SK-N-SH (cell line): Measurements from ENCODE around the gene HSF5. TPM values are rescaled to one million over a fixed set of nuclear protein-coding genes. Genes with fewer than 3 reads are reported as not detected.

Experiments
- CTCF ChIA-PET: fragments of 300-600, 350-600 bp; formaldehyde crosslinking; extraction: SDS; loops from one replicate; lab custom pipeline; 2021; lab: Yijun Ruan, JAX
- POLR2A ChIA-PET: fragments of 350-600 bp; sonication (Branson Sonifier 250); formaldehyde crosslinking; extraction: SDS; loops from one replicate; lab custom pipeline; 2020; ENCODE audit warnings: antibody characterized with exemption, inconsistent platforms; lab: Yijun Ruan, JAX
- DNase-seq: peaks from one replicate; pipeline ENCODE4 v3.0.0; 2012
- H2AFZ ChIP-seq: fragments of 200-600 bp; sonication (generic); 2 replicates; pipeline ENCODE4 v1.8.1; 2016; ENCODE audit warnings: antibody characterized with exemption, mild to moderate bottlenecking, low read depth
- H3F3A ChIP-seq: fragments of 200-600 bp; sonication (generic); replicated peaks from 2 replicates; pipeline ENCODE3; 2016; ENCODE audit warnings: antibody characterized with exemption, mild to moderate bottlenecking; ENCODE audit not compliant: insufficient read depth
- H3K27ac ChIP-seq, 2 experiments: fragments of 200-500 bp in 1 of 2; fragments of 200-600 bp in 1 of 2; sonication (Bioruptor generic) in 1 of 2; sonication (generic), shearing (Covaris generic) in 1 of 2; 2 replicates each; pipeline versions ENCODE4 v1.5.1 to v1.6.1; 2014 to 2016; ENCODE audit warnings: low read depth in 2 of 2, inconsistent platforms in 1 of 2, low read length in 1 of 2, mild to moderate bottlenecking in 1 of 2, mixed read lengths in 1 of 2
- H3K27me3 ChIP-seq: fragments of 200-600 bp; sonication (generic), shearing (Covaris generic); 2 replicates; pipeline ENCODE4 v1.6.1; 2016; ENCODE audit warnings: mixed run types; ENCODE audit not compliant: insufficient read depth
- H3K36me3 ChIP-seq, 2 experiments: fragments of 200-500 bp in 1 of 2; fragments of 200-600 bp in 1 of 2; sonication (Bioruptor generic) in 1 of 2; sonication (generic) in 1 of 2; replicated peaks in 1 of 2; 2 replicates each; pipeline versions ENCODE3 to v1.5.1; 2014 to 2016; ENCODE audit warnings: low read length in 1 of 2, mild to moderate bottlenecking in 1 of 2; ENCODE audit not compliant: insufficient read depth in 2 of 2, control insufficient read depth in 1 of 2
- H3K4me1 ChIP-seq, 2 experiments: fragments of 200-500 bp in 1 of 2; fragments of 200-600 bp in 1 of 2; sonication (Bioruptor generic) in 1 of 2; sonication (generic), shearing (Covaris generic) in 1 of 2; 2 replicates each; pipeline versions ENCODE4 v1.5.1 to v1.6.1; 2014 to 2016; ENCODE audit warnings: low read depth in 1 of 2, low read length in 1 of 2, mixed run types in 1 of 2; ENCODE audit not compliant: insufficient read depth in 2 of 2, control insufficient read depth in 1 of 2
- H3K4me2 ChIP-seq: fragments of 200-600 bp; sonication (generic), shearing (Covaris generic); 2 replicates; pipeline ENCODE4 v1.6.1; 2017; ENCODE audit warnings: mixed run types
- H3K4me3 ChIP-seq, 2 experiments: fragments of 200-500 bp in 1 of 2; fragments of 200-600 bp in 1 of 2; sonication (Bioruptor generic) in 1 of 2; sonication (generic), shearing (Covaris generic) in 1 of 2; 2 replicates each; pipeline versions ENCODE4 v1.5.1 to v1.8.1; 2014 to 2016; ENCODE audit warnings: low read depth in 2 of 2, inconsistent platforms in 1 of 2, low read length in 1 of 2, mild to moderate bottlenecking in 1 of 2, mixed read lengths in 1 of 2, moderate library complexity in 1 of 2
- H3K79me2 ChIP-seq: fragments of 200-600 bp; sonication (generic); 2 replicates; pipeline ENCODE4 v1.8.1; 2017; ENCODE audit warnings: mild to moderate bottlenecking; ENCODE audit not compliant: insufficient read depth
- H3K9ac ChIP-seq: fragments of 200-600 bp; sonication (generic); 2 replicates; pipeline ENCODE4 v1.6.1; 2017; ENCODE audit warnings: mixed run types
- H3K9me2 ChIP-seq: fragments of 200-600 bp; sonication (generic); 2 replicates; pipeline ENCODE4 v1.6.1; 2017; ENCODE audit warnings: mixed run types
- H3K9me3 ChIP-seq: fragments of 200-600 bp; sonication (generic); 2 replicates; pipeline ENCODE4 v1.6.1; 2017; ENCODE audit warnings: mixed run types, mild to moderate bottlenecking, moderate library complexity
- H4K20me1 ChIP-seq: fragments of 200-600 bp; sonication (generic); 2 replicates; pipeline ENCODE4 v1.6.1; 2017; ENCODE audit warnings: mild to moderate bottlenecking, mixed run types; ENCODE audit not compliant: insufficient read depth
- ELF1 ChIP-seq: IDR thresholded peaks from 2 replicates; pipeline ENCODE4 v1.4.0; 2012
- EP300 ChIP-seq, 2 experiments: IDR thresholded peaks; 2 replicates each; pipeline versions ENCODE4 v1.4.0 to v1.6.1; 2012; ENCODE audit warnings: borderline replicate concordance in 1 of 2, low read depth in 1 of 2, low read length in 1 of 2
- EZH2phosphoT487 ChIP-seq: fragments of 200-600 bp; sonication (generic); IDR thresholded peaks from 2 replicates; pipeline ENCODE4 v1.6.1; 2017; ENCODE audit warnings: low read depth, mixed run types, mild to moderate bottlenecking, antibody characterized with exemption, moderate library complexity, borderline replicate concordance
- FOSL2 ChIP-seq: IDR thresholded peaks from 2 replicates; pipeline ENCODE4 v1.4.0; 2012; ENCODE audit warnings: low read depth, mild to moderate bottlenecking, moderate library complexity, borderline replicate concordance
- MXI1 ChIP-seq: IDR thresholded peaks from 2 replicates; pipeline ENCODE4 v1.6.1; 2012; ENCODE audit warnings: mild to moderate bottlenecking, low read depth, low read length, improper control_type of control experiment
- NFIC ChIP-seq: IDR thresholded peaks from 2 replicates; pipeline ENCODE4 v1.4.0; 2012; ENCODE audit warnings: borderline replicate concordance
- NRF1 ChIP-seq: IDR thresholded peaks from 2 replicates; pipeline ENCODE4 v1.6.1; 2012; ENCODE audit warnings: low read depth, mild to moderate bottlenecking, low read length
- RCOR1 ChIP-seq: fragments of 150-350 bp; IDR thresholded peaks from 2 replicates; pipeline ENCODE4 v1.6.1; 2017; ENCODE audit warnings: antibody characterized with exemption, low read length
- SMC3 ChIP-seq: IDR thresholded peaks from 2 replicates; pipeline ENCODE4 v1.6.1; 2012; ENCODE audit warnings: low read depth, low read length, improper control_type of control experiment
- WGBS: methylation state at CpG from one replicate; pipeline ENCODE4 v1.1.6; 2017; ENCODE audit warnings: low lambda C conversion rate; 5-methylcytosine and 5-hydroxymethylcytosine counted together
- polyA plus RNA-seq, 3 experiments: library from polyadenylated mRNA; depleted of rRNA; stranded (reverse); fragments of >200 nt; gene quantifications; 2 replicates each; pipeline ENCODE4 v1.2.3, GENCODE V29; 2012
- TF ChIP-seq, protein P1 (sequence below): IDR thresholded peaks from 2 replicates; pipeline ENCODE4 v1.4.0; 2012; ENCODE audit warnings: low read depth
- TF ChIP-seq, protein P2 (sequence below): IDR thresholded peaks from 2 replicates; pipeline ENCODE4; 2012
- TF ChIP-seq, protein P3 (sequence below): fragments of 200-600 bp; sonication (generic); IDR thresholded peaks from 2 replicates; pipeline ENCODE4 v1.6.1; 2017; ENCODE audit warnings: antibody characterized with exemption, mild to moderate bottlenecking, moderate library complexity

Gene HSF5
- polyA plus RNA-seq, 1 of the 3 experiments (the other 2 are of a cell fraction), result not detected

DNA sequence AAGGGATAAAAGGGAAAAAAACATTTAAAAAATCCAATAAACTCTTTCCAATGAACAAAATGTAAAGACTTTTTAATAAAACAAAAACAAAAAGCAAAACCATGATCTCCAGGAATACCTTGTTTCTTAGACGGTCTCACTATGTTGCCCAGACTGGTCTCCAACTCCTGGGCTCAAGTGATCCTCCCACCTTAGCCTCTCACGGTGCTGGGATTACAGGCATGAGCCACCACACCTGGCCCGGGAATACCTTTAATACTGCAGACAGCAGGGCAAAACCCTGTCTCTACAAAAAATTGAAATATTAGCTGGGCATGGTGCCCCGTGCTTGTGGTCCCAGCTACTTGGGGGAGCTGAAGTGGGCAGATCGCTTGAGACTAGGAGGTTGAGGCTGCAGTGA is 78.8 kb downstream of the HSF5 start (continued):
- TF ChIP-seq, protein P1, sequence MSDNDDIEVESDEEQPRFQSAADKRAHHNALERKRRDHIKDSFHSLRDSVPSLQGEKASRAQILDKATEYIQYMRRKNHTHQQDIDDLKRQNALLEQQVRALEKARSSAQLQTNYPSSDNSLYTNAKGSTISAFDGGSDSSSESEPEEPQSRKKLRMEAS, result no peak
- TF ChIP-seq FOSL2, result no peak
- no peak for TF ChIP-seq RCOR1
- TF ChIP-seq SMC3, result no peak
- no peak for TF ChIP-seq EZH2phosphoT487
- TF ChIP-seq, all 33 proteins: peak for 0

DNA sequence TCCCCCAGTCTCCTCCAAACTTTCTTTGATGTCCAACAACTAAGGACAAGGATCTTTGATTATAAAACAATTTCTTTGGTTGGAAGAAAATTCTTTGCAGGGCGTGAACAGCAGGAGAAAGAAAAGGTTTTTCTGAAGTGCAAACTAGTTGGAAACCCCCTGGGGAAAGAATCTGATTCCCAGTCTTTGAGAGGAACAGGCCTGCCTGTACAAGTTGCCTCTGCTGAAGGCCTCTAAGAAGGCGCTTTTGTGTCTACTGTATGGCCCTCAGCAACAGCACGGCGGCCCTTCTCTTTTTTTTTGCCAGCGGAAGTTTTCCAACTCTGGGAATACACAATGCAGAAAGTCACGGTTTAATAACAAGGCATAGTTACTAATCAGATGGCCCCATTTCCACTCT is 84.9 kb downstream of the HSF5 start:
- DNase-seq, result no peak
- H2AFZ ChIP-seq, result no peak overlapping the region
- TF ChIP-seq NRF1, result no peak
- TF ChIP-seq, protein P2, sequence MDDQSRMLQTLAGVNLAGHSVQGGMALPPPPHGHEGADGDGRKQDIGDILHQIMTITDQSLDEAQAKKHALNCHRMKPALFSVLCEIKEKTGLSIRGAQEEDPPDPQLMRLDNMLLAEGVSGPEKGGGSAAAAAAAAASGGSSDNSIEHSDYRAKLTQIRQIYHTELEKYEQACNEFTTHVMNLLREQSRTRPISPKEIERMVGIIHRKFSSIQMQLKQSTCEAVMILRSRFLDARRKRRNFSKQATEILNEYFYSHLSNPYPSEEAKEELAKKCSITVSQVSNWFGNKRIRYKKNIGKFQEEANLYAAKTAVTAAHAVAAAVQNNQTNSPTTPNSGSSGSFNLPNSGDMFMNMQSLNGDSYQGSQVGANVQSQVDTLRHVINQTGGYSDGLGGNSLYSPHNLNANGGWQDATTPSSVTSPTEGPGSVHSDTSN, result no peak
- H3K9ac ChIP-seq, result no peak overlapping the region
- no peaks in the 10 kb centered on the region for H3K9me2 ChIP-seq
- no peak overlapping the region for H3K4me2 ChIP-seq
- no peaks in the 10 kb centered on the region for H3K36me3 ChIP-seq
- WGBS, result 38% methylated on average over 6 of the region's 6 CpGs
- no peaks in the 10 kb centered on the region for H3K79me2 ChIP-seq
- no peaks in the 10 kb centered on the region for H4K20me1 ChIP-seq
- H3K4me1 ChIP-seq, result no peaks in the 10 kb centered on the region
- ChIA-PET CTCF (no interaction called here), POLR2A (no interaction called here)
- H3F3A ChIP-seq, result no peaks in the 10 kb centered on the region
- H3K27ac ChIP-seq, result no peak overlapping the region
- H3K9me3 ChIP-seq, result no peaks in the 10 kb centered on the region
- peaks cover 19% of the 10 kb centered on the region for H3K27me3 ChIP-seq
- no peak overlapping the region for H3K4me3 ChIP-seq

DNA sequence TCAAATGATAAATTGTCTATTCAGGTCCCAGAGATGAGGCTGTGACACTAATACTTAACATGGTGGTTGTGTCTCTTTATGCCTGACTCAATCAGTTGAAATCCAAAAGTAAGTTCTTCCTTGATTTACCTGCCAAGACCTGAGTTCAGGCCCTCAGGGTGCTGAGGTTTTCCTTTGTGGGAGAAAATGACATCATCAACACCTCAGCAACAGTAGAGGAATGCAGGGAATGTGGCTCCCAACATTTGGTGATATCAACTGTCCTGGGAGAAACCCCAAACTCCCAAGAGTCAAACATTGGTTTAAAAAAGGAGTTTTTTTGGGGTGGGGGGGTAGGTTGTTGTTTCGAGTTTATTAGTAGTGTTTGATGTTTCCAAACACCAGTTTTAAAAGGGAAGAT is 85.5 kb downstream of the HSF5 start:
- H3K9me2 ChIP-seq, result no peaks in the 10 kb centered on the region
- H3K9me3 ChIP-seq, result no peaks in the 10 kb centered on the region
- H4K20me1 ChIP-seq, result no peaks in the 10 kb centered on the region
- H3K4me3 ChIP-seq, result no peak overlapping the region
- H3K4me1 ChIP-seq, result no peaks in the 10 kb centered on the region
- H3K9ac ChIP-seq, result no peak overlapping the region
- CTCF ChIA-PET, result interaction anchor here (1.4 kb wide), 1 partner anchor 15 kb away, joined by 3 read pairs; no protein-coding TSS in a partner anchor
- no peak overlapping the region for H2AFZ ChIP-seq
- 0% methylated on average over 1 of the region's 1 CpG for WGBS
- POLR2A ChIA-PET, result no interaction called here
- no peaks in the 10 kb centered on the region for H3K79me2 ChIP-seq
- TF ChIP-seq, protein P3, sequence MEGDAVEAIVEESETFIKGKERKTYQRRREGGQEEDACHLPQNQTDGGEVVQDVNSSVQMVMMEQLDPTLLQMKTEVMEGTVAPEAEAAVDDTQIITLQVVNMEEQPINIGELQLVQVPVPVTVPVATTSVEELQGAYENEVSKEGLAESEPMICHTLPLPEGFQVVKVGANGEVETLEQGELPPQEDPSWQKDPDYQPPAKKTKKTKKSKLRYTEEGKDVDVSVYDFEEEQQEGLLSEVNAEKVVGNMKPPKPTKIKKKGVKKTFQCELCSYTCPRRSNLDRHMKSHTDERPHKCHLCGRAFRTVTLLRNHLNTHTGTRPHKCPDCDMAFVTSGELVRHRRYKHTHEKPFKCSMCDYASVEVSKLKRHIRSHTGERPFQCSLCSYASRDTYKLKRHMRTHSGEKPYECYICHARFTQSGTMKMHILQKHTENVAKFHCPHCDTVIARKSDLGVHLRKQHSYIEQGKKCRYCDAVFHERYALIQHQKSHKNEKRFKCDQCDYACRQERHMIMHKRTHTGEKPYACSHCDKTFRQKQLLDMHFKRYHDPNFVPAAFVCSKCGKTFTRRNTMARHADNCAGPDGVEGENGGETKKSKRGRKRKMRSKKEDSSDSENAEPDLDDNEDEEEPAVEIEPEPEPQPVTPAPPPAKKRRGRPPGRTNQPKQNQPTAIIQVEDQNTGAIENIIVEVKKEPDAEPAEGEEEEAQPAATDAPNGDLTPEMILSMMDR, result no peak
- TF ChIP-seq ELF1, result no peak
- TF ChIP-seq NFIC, result no peak
- no peak for TF ChIP-seq MXI1
- no peak for TF ChIP-seq NRF1
- no peak for TF ChIP-seq EP300 (IDR thresholded peaks at IDR 0.05; ENCODE audit: borderline replicate concordance in 1 of 2, low read depth in 1 of 2, low read length in 1 of 2)
- H3K27ac ChIP-seq, result no peak overlapping the region
- peaks cover 23% of the 10 kb centered on the region for H3K27me3 ChIP-seq
- H3F3A ChIP-seq, result no peaks in the 10 kb centered on the region
- no peak for DNase-seq
- H3K4me2 ChIP-seq, result no peak overlapping the region
- no peaks in the 10 kb centered on the region for H3K36me3 ChIP-seq
